Measurements from ENCODE around the gene GTF3C5.

DNA sequence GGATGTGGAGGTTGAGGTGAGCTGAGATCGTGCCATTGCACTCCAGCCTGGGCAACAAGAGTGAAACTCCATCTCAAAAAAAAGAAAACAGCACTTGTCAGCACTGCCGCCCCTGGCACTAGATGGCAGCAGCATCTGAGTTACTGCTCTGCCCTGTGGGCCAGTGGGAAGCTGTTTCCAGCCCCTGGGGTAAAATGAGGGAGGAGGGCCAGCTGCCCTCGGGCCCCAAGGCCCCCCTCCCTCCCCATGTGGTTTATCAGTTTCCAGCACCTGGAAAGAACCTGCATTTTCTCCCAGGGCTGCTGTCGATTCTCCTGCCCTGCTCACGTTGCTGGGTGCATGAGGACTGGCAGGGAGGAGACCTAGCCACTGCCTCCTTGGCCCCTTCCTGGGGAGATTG is 17.8 kb downstream of the GTF3C5 start:
- TF ChIP-seq, protein P1, sequence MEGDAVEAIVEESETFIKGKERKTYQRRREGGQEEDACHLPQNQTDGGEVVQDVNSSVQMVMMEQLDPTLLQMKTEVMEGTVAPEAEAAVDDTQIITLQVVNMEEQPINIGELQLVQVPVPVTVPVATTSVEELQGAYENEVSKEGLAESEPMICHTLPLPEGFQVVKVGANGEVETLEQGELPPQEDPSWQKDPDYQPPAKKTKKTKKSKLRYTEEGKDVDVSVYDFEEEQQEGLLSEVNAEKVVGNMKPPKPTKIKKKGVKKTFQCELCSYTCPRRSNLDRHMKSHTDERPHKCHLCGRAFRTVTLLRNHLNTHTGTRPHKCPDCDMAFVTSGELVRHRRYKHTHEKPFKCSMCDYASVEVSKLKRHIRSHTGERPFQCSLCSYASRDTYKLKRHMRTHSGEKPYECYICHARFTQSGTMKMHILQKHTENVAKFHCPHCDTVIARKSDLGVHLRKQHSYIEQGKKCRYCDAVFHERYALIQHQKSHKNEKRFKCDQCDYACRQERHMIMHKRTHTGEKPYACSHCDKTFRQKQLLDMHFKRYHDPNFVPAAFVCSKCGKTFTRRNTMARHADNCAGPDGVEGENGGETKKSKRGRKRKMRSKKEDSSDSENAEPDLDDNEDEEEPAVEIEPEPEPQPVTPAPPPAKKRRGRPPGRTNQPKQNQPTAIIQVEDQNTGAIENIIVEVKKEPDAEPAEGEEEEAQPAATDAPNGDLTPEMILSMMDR (IDR thresholded peaks at IDR 0.05): peak in 3 of 5 experiments; percentile 6 to 23 (median 11)
- TF ChIP-seq POLR2A (IDR thresholded peaks at IDR 0.05): no peak
